GM19463 (cell line): ENCODE measurements around the gene PEX3.
"Not testable (repeated sequence)": the region's sequence is repeated elsewhere in the genome, so short reads cannot be mapped to it uniquely, and the experiment has no call there.

Experiments
- ATAC-seq: cut with Tn5 transposase; IDR thresholded peaks from one replicate; pipeline ENCODE4 v1.9.1; 2021; ENCODE audit warnings: mild to moderate bottlenecking, moderate library complexity; ENCODE audit not compliant: unreplicated experiment

The PEX3 gene

DNA sequence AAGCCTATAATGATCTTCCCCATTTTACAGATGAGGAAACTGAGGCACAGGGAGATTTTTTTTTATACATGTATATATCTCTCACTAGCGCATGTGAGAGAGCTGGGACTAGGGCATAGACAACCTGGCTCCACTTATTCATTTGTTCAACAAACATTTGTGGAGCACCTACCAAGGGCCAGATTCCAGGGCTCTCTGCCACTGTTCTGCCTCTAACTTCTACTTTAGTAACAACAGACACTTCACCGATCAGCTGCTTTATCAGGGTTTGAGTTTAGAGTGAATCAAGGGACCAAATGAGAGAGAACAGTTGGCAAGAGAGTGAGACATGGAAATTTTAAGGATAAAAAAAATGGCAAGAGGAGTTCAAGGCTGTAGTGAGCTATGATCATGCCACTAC lies 7.5 kb upstream of the PEX3 start:
- ATAC-seq, result no peak

DNA sequence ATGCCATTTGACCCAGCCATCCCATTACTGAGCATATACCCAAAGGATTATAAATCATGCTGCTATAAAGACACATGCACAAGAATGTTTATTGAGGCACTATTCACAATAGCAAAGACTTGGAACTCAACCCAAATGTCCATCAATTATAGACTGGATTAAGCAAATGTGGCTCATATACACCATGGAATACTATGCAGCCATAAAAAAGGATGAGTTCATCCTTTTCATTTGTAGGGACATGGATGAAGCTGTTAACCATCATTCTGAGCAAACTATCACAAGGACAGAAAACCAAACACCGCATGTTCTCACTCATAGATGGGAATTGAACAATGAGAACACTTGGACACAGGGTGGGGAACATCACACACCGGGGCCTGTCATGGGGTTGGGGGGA lies 2.7 kb upstream of the PEX3 start:
- not testable (repeated sequence) for ATAC-seq

DNA sequence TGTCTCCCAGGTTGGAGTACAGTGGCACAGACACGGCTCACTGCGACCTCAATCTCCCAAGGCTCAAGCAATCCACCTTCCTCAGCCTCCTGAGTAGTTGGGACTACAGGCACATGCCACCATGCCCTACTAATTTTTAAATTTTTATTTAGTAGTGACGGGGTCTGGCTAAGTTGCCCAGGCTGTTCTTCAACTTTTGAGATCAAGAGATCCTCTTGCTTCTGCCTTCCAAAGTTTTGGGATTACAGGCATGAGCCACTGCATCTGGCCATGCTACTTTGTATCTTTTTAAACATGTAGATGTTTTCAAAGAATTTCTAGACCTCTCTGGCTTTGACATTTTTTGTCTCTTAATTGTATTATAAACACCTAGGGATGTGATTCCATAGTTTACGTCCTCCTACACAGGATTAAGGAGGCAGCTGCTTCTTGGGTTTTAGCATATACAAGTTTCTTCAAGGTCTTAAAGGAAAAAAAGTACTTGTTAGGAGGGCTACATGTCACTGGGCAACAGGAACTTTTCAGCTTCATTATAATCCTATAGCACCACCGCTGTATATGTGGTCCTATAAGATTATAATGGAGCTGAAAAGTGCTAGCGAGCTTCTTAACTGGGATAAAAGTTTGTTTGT lies 1.4 kb upstream of the PEX3 start:
- no peak for ATAC-seq

DNA sequence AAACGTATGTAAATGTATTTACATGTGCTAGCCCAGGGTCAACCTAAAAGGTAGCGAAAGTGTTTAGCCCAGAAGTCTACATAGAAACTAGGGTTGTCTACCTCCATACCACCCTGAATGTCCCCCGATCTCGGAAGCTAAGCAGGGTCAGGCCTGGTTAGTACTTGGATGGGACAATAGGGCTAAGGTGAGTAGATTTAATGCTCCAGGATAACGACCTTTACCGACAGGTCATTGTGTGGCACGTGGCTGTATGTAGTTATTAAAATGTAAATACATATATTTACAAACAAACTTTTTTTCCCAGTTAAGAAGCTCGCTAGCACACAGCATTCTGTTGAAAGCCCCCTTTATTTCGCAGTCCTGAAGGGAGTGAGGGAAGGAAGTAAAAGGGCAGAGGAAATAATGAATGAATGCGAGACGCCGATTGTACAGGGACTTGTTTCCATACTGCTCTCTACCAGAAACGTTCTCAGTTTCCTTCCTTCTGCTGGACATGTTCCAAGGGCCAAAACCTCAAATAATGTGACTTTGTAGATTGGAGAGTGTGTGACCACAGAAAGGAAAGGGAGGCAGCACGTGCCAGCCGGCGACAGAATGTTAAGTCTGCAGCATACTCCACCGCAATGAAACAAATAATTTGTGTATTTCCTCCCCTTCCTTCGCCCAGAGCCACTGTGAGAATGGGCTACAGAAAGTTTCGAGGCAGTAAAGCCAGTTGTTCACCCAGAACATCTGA lies 722 bp upstream of the PEX3 start:
- peak; percentile 0 for ATAC-seq

DNA sequence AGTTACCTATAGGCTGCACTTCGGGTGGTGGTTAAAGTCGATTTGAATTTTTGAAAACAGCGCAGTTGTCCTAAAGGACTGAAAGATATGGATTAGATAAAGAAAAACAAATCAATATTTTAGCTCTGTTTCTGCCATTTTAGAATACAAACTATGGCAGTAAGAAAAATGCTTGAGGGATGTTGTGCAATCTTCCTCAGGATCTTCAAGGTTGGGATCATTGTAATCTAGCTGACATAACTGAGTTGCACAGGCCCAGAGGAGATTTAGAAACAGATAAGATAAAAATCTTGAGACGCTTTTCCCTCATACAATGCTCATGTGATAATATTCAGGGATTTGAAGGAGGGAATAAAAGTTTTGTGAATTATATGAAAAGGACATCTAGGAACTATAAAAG lies 926 bp downstream of the PEX3 start:
- no peak for ATAC-seq

DNA sequence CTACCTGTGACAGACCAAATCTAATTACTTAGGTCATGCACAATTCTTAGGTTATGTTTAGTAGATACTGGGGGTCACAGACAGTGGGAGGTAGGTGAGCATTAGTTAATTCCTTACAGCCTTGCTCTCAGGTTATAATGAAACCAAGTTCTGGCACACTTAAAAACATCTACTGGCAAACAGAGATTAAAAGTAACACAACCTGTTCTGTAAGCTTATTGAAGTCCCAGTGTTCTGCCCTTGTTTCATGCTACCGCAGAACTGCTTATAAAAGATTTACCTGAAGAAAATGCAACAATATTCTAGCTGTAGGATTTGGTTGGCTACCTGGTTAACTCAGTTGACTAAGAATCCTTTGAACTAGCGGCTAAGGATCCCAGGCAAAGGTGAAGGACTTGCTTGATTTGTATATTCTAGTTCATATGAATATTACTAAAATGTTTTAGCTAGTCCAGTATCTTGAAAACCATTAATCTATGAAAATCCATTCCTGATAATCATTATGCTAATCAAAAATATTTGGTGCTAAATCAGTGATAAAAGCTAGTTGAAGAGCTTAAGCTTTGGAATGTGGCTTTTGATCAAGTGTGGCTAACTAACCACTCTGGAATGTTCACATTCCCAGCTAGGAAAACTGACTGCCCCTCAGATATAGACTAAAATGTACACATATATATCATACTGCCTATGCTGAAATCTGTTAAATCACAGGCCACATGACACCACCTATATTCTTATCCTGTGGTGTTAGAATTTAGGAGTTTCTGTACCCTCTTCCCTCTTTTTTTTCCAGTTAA lies 7.2 kb downstream of the PEX3 start:
- ATAC-seq, result no peak

DNA sequence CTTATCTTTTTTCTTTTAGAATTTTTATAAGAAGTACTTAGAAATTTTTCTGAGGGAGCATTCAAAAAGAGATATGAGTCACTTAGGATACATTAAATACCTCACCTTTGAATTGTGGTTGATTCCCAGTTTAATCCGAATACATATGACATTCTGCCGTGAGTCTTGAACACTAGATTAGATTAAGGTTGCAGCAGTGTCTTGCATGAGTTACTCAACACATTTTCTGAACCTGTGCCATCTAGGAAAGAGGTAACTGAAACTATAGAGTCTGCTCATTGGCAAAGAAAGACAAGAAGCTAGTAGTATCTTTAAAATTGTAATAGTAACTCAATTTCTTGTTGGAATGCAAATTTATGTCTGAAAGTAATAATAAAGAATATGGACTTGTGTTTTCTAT lies 14.9 kb downstream of the PEX3 start:
- ATAC-seq, result no peak

DNA sequence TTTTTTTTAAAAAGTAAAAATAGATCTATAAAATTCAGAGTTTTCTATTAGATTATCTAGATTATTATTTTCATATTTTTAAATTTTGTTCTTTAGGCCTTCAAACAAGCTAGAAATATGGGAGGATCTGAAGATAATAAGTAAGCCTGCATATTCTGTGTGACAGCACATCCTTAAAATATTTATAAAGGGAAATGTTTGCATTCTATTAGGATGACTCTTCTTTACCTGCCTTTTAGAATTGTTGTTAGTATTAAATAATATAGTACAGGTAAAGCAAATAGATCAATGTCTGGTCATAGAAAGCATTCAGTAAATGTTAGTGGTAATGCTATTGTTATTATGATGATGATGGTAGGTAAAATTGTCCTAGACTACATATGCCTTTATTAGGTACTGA lies 17.4 kb downstream of the PEX3 start:
- no peak for ATAC-seq

DNA sequence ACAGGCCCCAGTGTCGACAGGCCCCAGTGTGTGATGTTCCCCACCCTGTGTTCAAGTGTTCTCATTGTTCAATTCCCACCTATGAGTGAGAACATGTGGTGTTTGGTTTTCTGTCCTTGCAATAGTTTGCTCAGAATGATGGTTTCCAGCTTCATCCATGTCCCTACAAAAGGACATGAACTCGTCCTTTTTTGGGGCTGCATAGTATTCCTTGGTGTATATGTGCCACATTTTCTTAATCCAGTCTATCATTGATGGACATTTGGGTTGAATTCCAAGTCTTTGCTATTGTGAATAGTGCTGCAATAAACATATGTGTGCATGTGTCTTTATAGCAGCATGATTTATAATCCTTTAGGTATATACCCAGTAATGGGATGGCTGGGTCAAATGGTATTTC lies 18.2 kb downstream of the PEX3 start:
- not testable (repeated sequence) for ATAC-seq

DNA sequence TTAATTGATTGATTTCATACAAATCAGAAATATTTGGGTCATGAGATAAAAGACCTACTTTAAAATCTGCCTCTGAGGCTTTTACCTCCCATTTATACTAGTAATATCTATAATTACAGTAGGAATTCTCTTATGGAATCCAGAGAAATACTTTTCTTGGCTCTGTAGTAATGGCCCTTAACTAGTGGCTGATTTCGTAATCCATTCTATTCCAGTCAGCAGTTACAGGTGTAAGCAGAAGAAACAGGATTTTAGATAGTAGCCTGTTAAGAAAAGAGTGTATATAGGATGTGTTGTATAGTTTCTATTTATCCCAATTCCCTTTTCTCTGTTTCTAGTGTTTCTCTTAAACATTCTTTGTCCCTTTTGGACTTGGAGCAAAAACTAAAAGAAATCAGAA lies 21.2 kb downstream of the PEX3 start:
- no peak for ATAC-seq

DNA sequence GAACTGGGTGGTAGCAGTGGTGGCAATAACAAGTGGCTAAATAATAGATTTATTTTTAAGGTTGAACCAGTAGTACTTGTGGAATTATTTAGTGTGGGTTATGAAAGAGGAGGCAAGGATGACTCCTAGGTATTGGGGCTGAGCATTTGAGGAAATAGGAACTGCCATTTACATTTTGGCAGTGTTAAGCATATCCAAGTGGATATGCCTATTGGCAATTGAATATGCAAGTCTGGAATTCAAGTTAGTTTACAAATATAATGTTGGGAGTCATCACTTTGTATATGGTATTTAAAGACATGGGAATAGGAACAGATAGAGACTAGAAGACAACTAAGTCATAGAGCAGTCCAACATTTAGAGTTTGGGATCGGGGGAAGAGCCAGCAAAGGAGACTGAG lies 25.9 kb downstream of the PEX3 start:
- ATAC-seq, result no peak

DNA sequence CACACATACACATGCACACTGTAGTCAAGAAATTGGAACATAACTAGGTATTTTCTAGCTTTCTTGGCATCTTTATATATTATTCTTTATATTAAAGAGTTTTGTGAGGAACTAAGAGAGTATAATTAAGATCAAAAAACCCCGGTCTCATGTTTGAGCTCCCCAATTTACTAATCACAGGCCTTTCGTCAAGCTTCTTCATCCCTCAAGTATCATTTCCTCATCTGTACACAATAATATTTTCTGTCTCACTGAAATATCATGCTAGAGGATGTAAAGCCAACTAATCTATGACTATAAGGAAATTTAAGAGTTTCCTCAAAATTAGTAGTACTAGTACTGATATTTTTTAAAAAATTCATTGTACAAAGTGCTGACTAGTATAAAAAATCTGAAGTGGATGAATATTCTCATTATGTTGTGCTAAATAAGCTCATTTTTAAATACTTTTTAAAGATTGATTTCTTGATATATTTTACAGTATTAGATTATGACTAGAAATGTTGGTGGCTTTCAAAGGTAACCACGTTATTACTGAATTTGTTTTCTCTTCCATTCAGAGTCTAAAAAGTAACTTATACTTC lies 28.0 kb downstream of the PEX3 start:
- ATAC-seq, result no peak

DNA sequence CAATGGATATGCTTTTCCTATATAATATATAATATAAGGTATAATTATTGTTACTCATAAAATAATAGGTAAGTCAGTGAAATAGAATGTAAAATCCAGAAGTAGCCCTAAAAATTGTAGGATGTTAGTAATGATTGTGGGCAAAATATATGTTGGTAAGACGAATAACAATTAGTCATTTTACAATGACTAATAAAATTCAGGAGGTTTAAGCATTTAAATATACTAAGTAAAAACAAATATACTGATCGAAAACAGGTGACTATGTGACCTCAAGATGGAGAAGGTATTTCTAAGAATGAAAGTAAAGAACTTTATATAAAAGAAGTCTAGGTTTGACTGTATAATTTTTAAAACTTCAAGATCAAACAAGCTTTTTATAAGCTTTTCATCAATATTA lies 32.0 kb downstream of the PEX3 start:
- no peak for ATAC-seq

DNA sequence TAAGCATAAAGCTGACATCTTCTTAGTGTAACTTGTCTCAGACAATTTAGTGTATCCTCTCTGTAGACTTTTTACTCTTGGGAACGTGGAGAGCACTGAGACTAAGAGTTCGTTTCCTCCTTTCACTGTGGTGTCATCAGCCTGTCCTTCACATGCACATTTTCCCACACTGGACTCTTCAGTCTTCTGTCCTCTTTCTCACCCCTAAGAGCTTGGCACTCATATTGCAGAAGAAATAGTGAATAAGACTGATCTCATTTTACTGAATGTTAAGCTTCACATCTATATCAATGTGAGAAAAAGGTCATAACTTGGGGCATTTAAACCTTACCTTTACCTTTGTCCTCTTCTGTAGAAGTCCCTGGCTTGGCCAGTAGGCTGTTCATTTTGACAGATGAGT lies 35.4 kb downstream of the PEX3 start:
- no peak for ATAC-seq

DNA sequence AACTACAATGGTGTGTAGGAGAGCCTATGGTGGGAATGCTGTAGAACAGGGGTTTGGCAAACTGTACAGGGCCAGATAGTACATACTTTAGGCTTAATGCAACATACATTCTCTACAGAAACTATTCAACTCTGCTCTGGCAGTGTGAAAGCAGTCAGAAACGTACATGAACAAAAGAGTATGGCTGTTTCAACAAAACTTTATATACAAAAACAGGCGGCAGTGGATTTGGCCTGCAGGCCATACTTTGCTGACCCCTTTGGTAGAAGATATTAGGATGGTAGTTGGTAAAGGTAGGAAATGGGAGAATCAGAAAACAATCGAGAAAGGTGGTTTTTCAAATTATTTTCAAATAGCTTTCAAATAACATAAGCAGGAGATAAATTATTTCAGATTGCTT lies 36.1 kb downstream of the PEX3 start:
- no peak for ATAC-seq

DNA sequence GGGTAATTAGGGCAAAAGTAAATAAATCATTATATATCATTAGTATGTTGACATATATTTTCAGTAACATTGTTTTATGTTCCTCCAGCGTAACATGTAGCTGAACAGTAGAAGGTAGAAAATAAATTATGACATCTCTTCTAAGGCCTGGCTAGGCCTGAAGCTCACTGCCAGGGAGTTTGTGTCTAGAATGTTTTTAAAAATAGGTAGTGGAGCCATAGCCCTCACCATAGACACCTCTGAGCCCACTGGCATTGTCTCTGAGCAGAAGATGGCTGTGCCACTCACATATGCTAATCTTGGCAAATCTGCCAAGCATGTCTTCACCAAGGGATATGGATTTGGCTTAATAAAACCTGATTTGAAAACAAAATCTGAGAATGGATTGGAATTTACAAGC lies 39.6 kb downstream of the PEX3 start:
- ATAC-seq, result no peak

DNA sequence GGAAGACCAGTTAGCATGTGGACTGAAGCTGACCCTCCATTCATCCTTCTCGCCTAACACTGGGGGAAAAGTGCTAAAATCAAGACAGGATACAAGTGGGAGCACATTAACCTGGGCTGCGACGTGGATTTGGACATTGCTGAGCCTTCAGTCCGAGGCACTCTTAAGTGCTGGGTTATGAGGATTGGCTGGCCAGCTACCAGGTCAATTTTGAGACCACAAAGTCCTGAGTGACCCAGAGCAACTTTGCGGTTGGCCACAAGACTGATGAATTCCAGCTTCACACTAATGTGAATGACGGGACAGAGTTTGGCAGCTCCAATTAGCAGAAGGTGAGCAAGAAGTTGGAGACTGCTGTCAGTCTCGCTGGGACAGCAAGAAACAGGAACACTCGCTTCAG lies 40.2 kb downstream of the PEX3 start:
- no peak for ATAC-seq

DNA sequence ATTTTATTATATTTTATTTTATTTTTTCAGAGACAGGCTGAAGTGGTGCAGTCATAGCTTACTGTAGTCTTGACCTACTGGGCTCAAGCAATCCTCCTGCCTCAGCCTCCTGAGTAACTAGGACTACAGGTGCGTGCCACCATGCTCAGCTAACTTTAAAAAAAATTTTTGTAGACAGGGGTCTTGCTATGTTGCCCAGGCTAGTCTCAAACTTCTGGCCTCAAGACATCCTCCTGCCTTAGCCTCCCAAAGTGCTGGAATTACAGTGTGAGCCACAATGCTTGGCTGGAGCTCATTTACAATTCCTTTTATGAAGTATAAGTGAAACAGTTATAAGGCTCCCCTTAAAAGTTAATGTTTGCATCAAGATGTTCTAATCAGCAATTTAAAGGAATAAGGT lies 46.4 kb downstream of the PEX3 start:
- no peak for ATAC-seq

DNA sequence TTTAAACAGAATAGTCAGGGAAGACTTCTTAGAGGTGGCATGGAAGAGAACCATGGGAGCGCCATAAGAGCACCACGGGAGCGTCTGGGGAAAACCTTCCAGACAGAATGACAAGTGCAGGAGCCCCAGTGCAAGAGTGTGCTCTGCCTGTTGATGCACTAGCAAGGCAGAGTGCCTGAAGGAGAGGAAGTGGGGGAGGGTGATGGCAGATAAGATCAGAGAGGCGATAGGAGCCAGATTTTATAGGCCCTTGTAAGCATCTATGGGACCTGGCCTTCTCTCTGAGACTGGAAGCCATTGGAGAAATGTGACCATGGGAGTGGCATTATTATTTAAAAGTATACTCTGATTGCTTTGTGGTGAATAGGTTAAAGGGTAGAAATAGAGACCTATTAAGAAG lies 47.8 kb downstream of the PEX3 start:
- no peak for ATAC-seq

DNA sequence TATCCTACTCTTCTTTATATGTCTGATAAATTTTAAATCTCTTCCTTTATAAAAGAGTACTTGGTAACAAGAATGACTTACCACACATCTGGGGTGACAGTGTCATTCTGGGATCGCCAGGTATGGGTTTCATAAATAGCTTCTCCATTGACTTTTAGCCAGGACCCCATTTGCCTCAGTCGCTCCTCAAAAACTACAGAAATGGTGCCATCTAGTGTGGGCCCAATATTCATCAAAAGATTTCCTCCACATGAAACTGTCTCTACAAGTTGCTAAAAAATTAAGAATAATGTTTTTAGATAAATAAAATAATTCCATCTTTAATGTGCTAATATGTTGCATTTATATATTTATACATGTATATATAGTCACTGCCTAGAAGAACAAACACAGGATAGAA lies 51.2 kb downstream of the PEX3 start:
- ATAC-seq, result no peak

DNA sequence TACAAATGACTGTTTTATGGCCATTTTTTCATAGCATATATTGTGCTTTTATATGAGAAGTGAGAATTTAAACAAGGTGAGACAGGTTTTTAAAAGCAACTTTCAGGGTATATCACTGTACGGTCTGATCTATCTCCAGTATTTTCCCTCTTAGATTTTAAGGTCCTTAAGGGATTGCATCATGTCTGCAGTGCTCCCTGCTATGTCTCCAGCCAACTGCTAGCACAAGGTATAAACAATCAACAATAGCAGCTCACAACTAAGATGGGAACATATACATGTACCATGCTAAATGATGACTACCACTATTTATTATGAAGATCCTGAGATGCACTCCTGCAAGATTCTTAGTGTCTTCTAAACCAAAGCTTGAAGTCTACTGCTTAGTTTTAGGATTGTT lies 53.8 kb downstream of the PEX3 start:
- no peak for ATAC-seq

DNA sequence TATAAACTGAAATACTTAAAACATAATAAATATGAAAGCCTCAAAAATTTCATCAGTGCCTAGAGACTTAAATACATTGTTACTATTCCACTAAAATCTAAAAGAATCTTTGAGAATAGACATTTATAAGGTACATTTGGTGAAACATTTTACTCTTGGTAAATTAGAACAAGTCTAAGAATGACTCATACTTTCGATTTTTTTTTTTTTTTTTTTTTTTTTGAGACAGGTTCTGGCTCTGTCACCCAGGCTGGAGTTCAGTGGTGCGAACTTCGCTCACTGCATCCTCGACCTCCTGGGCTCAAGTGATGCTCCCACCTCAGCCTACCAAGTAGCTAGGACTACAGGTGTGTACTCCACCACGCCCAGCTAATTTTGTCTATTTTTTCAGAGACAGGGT lies 54.5 kb downstream of the PEX3 start:
- ATAC-seq, result peak; percentile 34
